Measurements from ENCODE around the gene EFCAB10.

EFCAB10 gene

DNA sequence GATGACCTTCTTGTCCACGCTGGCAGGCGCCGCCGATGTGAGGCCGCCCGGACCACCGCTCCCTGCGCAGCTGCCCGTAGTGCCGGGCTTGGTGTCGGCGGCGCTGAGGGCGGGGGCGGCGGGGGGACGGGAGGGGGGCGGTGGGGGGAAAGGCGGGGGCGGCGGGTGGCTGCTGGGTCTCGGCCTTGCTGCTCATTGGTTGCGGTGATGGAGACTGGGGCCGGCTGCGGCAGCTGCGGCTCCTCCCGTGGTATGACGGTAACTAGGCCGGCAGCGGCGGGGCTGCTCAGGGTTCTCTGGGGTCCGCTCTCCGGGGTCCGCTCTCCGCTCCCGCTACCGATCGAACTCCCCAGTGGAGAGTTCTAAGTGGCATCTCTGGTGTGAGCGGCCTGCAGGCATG, 1.8 kb upstream of the EFCAB10 start:
- ATAC-seq = no peak
- TF ChIP-seq SNAI2 (CRISPR knock-in tag; IDR thresholded peaks at IDR 0.05) = no peak
- no peak for TF ChIP-seq ZNF70 (CRISPR knock-in tag; IDR thresholded peaks at IDR 0.05)
- no peak for TF ChIP-seq ZNF565 (CRISPR knock-in tag; conservative IDR thresholded peaks at IDR 0.05; ENCODE audit: low read depth)
- TF ChIP-seq ESRRG (CRISPR knock-in tag; IDR thresholded peaks at IDR 0.05) = no peak
- no peak for TF ChIP-seq TOX (CRISPR knock-in tag; IDR thresholded peaks at IDR 0.05; ENCODE audit: borderline replicate concordance)
- TF ChIP-seq RARB (CRISPR knock-in tag; IDR thresholded peaks at IDR 0.05) = no peak
- no peak for TF ChIP-seq ZFP3 (CRISPR knock-in tag; IDR thresholded peaks at IDR 0.05)
- no peak for TF ChIP-seq CSRNP3 (CRISPR knock-in tag; IDR thresholded peaks at IDR 0.05)
- no peak for TF ChIP-seq ZFP30 (CRISPR knock-in tag; IDR thresholded peaks at IDR 0.05)
- TF ChIP-seq ZNF8 (CRISPR knock-in tag; IDR thresholded peaks at IDR 0.05) = no peak
- TF ChIP-seq ARNTL (CRISPR knock-in tag; IDR thresholded peaks at IDR 0.05; ENCODE audit: borderline replicate concordance, low read depth) = no peak
- TF ChIP-seq, protein P1, sequence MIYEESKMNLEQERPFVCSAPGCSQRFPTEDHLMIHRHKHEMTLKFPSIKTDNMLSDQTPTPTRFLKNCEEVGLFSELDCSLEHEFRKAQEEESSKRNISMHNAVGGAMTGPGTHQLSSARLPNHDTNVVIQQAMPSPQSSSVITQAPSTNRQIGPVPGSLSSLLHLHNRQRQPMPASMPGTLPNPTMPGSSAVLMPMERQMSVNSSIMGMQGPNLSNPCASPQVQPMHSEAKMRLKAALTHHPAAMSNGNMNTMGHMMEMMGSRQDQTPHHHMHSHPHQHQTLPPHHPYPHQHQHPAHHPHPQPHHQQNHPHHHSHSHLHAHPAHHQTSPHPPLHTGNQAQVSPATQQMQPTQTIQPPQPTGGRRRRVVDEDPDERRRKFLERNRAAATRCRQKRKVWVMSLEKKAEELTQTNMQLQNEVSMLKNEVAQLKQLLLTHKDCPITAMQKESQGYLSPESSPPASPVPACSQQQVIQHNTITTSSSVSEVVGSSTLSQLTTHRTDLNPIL (CRISPR knock-in tag; IDR thresholded peaks at IDR 0.05; ENCODE audit: low read depth) = no peak

DNA sequence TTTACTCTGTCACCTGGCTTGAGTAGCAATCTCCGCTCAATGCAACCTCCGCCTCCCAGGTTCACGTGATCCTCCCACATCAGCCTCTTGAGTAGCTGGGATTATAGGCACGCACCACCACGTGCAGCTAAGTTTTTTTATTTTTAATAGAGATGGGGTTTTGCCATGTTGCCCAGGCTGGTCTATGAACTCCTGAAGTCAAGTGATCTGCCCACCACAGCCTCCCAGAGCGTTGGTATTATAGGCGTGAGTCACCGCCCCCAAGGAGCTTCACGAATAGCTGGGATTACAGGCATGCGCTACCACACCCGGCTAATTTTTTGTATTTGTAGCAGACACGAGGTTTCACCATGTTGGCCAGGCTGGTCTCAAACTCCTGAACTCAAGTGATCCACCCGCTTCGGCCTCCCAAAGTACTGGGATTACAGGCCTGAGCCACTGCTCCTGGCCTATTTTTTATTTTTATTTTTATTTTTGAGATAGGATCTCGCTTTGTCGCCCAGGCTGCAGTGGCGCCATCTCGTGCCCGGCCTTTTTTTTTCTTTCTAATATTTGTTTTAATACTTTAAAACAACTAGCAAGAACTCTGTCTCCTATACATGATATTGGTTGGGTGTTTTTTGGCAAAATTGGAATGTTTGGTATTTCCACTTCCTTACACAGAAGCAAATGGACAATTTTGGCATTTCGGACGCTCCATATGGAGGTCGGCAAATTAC, 1.1 kb downstream of the EFCAB10 start:
- TF ChIP-seq BACH2 (CRISPR knock-in tag; IDR thresholded peaks at IDR 0.05; ENCODE audit: borderline replicate concordance) (no peak), PPARA (CRISPR knock-in tag; IDR thresholded peaks at IDR 0.05; ENCODE audit: borderline replicate concordance) (no peak), TSHZ2 (CRISPR knock-in tag; IDR thresholded peaks at IDR 0.05) (no peak), CSDC2 (CRISPR knock-in tag; IDR thresholded peaks at IDR 0.05) (no peak), PATZ1 (CRISPR knock-in tag; IDR thresholded peaks at IDR 0.05; ENCODE audit: borderline replicate concordance) (no peak), TOX (CRISPR knock-in tag; IDR thresholded peaks at IDR 0.05; ENCODE audit: borderline replicate concordance) (no peak), SNAI2 (CRISPR knock-in tag; IDR thresholded peaks at IDR 0.05) (no peak), ZNF565 (CRISPR knock-in tag; conservative IDR thresholded peaks at IDR 0.05; ENCODE audit: low read depth) (no peak), RARB (CRISPR knock-in tag; IDR thresholded peaks at IDR 0.05) (no peak), TCF4 (CRISPR knock-in tag; IDR thresholded peaks at IDR 0.05; ENCODE audit: borderline replicate concordance) (no peak), ARNTL (CRISPR knock-in tag; IDR thresholded peaks at IDR 0.05; ENCODE audit: borderline replicate concordance, low read depth) (no peak), OSR1 (CRISPR knock-in tag; IDR thresholded peaks at IDR 0.05) (no peak), ZFP3 (CRISPR knock-in tag; IDR thresholded peaks at IDR 0.05) (no peak), ISL1 (CRISPR knock-in tag; IDR thresholded peaks at IDR 0.05) (no peak), ZNF70 (CRISPR knock-in tag; IDR thresholded peaks at IDR 0.05) (no peak), ZC3H10 (CRISPR knock-in tag; IDR thresholded peaks at IDR 0.05) (no peak), ZFP30 (CRISPR knock-in tag; IDR thresholded peaks at IDR 0.05) (no peak), ESRRG (CRISPR knock-in tag; IDR thresholded peaks at IDR 0.05) (no peak)
- TF ChIP-seq, protein P1 (CRISPR knock-in tag; IDR thresholded peaks at IDR 0.05; ENCODE audit: low read depth) = no peak
- ATAC-seq = no peak
